Measurements from ENCODE around the gene ITGAL.
"Not testable (repeated sequence)": the region's sequence is repeated elsewhere in the genome, so short reads cannot be mapped to it uniquely, and the experiment has no call there.

Gene ITGAL

DNA sequence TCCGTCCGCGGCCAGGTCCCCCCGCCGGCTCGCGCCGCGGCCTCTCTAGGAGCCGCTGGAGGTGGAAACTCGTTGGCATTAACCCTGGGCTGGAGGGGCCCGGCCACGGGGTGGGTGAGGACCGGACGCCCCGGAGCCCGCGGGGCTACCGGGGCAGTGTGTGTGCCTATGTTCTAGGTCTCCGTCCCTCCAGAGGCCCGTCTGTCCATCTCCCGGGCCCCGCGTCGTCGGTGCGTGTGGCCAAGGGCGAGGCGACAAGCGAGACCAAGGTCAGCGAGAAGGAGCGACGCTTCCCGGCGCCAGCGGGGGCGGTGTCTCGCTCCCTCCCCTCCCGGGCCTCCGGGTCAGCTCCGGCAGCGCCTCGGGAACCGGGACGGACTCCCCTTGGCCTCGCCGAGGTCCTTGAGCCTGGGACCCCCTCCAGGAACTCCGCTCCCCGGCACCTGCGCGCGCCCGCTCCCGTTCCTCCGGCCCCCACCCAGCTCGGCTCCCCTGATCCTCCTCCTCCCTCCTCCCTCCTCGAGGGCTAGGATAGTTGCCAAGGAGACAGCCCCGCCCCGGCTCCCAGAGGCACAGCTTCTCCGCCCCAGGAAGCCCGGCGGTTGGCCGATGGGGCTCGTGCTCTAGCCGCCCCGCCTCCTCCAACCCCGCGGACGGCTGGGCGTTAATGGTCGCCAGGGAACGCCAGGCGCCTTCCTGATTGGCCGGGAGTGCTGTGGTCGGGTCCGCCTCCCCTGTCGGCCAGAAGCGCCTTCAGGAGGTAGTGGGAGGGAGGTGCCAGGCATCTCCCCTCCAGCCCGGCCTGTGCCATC lies 54.5 kb downstream of the ITGAL start:
- DNase-seq, result peak; percentile 95 to 98

- peak in 1 of 2 donors; percentile 48 for DNase-seq
Observed at GRCh38 chr16:30527635-30528178, 55.2 kb downstream of the ITGAL start.

DNA sequence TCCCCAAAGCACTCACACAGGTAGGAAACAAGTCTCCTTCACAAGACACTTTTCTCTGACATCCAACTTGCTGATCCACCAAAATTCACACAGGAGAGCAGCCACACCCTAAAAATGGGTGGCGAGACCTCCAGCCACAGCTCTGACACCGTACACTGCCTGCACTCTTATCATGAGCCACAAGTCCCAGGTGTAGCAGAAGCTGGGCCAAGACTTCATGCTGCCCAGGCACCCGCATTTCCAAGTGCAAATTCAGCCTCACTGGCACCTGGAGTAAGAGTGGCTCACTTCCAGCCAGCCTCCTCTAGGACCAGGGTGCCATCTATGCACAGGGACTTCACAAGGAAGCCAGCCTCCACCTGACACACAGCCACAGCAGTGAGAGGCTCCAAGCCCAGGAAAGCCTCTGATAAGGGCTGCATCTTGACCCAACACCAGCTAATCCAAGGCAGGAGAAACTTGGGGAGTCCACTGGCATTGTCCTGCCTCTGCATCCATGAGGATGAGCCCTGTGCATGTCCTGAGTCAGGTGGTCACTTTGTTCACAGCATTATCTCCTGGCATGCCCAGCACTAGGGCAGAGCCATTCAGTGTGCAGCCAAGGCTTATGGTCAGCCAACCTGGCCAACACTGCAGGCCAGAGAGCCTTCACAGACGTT lies 56.4 kb downstream of the ITGAL start:
- no peak for DNase-seq

DNA sequence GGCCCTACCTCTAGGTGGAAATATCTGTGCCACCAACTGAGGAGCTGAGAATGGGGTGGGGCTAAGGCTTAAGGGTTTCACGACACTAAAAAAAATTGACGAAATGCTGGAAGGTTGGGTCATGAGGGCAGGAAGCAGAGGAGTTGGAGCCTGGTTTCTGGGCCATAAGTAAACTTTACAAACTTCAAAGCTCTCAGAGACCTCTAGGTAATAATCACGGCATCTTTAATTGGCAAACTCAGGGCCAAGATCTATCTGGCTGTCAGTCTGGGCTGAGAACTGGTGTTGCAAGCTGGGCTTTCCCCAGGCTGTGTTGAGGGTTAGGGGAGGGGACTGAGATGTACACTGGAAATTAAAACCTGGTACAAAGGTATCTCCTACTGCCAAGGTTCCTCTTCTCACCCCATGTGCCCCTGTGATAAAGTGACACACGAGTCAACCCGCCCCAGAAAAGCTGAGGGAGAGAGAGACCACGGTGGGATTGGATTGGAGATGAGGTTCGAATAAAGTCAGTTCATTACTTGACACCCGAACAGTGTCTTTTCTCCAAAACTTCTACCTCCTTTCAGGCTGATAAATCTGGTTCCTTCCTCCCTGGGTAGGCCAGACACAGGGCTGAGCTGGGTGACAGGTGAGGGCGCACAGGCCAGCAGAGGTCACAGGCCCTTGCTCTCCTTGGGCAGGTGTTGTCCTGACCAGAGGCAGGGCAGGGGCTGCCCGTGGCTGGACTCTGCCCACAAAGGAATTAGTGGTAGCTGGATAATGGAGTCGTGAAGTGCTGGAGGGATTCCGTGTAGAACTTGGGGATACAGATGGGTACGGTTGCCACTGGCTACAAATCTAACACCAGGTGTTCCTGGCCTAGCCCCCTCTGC lies 57.9 kb downstream of the ITGAL start:
- no peak for DNase-seq

GRCh38 chr16:30532285-30533145 lies 60.0 kb downstream of the ITGAL start:
- DNase-seq, result no peak

DNA sequence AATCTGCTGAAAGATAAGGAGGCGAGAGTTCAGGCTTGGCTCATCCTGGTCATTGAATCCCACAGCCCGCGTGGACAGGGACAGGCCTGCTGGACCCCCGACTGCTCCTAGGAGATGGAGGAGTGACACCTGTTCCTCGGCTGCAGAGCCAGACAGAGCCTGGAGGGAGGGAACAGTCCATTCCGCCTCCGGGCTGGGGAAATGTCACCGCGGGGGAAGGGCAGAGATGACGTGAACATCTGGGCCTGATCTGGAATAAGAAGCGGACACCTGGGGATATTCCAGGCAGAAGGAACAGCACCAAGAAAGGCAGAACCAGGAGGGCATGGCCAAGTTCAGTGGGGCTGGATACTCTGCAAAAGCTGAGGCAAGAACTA lies 60.6 kb downstream of the ITGAL start:
- no peak for DNase-seq

GRCh38 chr16:30533748-30534367 lies 61.3 kb downstream of the ITGAL start:
- no peak for DNase-seq

DNA sequence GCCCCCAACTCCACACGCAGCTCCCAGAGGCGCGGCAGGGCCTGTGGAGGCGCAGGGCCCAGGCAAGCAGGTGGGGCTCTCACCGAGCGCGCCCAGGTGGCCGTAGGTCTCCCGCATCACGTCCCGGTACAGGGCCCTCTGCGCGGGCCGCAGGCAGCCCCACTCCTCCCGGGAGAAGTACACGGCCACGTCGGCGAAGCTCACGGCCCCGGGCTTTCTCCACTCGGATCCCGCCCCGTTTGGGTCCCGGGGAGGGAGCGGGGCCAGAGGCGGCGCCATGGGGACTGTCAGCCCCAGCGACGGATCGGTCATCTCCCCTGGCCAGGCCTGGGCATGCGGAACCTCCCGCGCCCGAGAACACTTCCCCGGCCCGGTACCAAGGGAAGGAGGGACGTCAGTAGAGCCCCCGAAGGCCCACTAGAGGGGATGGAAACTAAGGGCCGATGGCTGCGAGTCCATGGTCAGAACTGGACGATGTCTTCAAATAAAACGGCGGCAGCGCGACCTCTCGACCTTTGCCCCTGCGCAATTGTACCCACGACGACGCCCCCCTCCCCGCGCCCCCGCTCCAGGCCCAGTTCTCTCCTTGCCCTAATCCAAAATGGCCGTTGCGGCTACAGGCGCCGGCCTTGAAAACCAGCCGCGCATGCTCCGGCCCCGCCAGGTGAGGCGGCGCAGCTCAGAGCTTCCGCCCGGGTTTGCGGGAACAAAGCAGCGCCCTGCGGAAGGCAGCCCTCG lies 62.0 kb downstream of the ITGAL start, which contains the start of gene ZNF747:
Gene ZNF747, minus strand, starts transcription at position 491 of the 738 bp plus-strand sequence. Its CDS starts 179 bp downstream, at position 312.
- DNase-seq, result peak; percentile 88 to 95

GRCh38 chr16:30535106-30535776 lies 62.7 kb downstream of the ITGAL start:
- DNase-seq, result no peak

- peak in 1 of 2 donors; percentile 41 for DNase-seq
Observed at GRCh38 chr16:30535777-30536190, 63.2 kb downstream of the ITGAL start.

DNA sequence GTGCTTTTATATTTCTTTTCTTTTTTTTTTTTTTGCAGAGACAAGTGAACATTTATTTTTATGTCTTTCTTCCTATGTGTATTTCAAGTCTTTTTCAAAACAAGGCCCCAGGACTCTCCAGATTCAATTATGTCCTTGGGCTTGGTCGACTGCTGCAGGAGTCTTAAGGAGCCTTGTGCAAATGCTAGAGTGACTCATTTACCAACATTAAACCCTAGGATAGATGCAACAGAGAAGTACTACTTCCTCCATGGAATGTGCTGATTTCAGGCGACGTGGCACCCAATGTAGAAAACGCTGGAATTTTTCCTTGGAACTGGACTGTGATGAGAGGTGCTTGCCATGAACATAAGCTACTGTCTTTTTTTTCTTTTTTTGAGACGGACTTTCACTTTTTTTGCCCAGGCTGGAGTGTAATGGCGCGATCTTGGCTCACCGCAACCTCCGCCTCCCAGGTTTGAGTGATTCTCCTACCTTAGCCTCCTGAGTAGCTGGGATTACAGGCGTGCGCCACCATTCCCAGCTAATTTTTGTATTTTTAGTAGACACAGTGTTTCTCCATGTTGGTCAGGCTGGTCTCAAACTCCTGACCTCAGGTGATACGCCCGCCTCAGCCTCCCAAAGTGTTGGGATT lies 64.0 kb downstream of the ITGAL start:
- not testable (repeated sequence) for DNase-seq

DNA sequence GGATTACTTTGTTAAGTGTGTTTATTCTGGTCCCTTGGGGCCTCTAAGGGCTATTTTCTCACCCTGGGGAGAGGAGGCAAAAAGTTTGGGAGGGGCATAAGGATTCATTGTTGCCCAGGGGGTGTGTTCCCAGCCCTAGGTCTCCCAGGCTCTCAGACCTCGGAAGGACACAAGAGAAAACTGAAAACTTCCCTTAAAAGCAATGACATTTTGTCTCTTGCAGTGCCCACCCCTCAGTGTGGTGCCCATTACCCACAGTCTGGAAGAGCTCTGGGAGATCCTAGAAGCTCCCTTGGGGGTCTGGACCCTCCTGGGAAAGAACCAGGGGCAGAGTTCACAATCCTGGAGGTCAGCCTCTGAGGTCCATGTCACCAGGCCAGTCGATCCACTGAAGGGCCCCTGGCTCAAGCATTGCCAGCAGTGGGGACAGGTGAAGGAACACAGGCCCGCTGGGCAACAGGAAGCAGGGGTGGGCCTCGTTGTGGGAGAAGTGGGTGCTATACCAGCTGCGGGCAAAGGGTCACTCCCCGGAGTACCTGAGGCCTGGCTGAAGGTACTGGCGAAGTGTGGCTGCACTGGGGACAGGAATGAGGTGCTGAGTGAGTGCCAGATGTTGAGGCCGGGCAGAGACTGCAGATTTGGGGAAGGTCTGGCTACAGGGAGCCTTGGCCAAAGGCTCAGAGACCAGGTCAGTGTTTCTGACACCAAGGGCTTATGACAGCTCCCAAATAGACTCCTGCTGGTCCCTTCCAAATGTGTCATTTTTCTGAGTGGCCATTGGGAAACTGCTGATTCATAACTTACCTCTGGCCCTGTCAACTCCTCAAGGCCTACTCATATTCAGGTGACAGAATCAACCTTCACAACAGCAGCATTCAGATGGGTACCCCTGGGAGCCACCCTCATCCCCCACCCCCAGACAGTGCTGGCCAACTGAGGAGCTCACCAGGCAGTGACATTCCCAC lies 66.7 kb downstream of the ITGAL start:
- no peak for DNase-seq

DNA sequence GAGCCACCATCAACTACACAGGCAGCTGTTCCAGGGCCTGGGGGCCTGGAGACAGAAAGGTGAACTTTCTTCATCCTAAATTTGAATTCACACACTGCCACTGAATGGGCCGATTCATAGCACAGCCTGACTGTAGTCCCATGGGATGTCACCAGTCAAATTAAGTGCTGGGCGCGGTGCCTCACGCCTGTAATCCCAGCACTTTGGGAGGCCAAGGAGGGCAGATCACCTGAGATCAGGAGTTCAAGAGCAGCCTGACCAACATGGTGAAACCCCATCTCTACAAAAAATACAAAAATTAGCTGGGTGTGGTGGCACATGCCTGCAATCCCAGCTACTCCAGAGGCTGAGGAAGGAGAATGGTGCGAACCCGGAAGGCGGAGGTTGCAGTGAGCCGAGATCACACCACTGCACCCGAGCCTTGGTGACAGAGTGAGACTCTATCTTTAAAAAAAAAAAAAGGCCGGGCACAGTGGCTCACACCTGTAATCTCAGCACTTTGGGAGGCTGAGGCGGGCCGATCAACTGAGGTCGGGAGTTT lies 67.5 kb downstream of the ITGAL start:
- not testable (repeated sequence) for DNase-seq

DNA sequence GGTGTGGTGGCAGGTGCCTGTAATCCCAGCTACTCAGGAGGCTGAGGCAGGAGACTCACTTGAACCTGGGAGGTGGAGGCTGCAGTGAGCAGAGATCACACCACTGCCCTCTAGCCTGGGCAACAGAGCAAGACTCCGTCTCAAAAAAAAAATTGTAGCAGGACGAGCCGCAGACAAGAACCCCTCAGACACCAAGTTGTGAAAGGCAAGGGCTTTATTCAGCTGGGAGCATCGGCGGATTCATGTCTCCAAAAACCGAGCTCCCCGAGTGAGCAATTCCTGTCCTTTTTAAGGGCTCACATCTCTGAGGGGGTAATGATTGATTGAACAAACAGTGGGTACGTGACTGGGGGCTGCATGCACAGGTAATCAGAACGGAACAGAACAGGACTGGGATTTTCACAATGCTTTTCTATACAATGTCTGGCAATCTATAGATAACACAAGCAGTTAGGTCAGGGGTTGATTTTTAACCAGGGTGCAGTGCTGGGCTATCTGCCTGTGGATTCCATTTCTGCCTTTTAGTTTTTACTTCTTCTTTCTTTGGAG lies 68.4 kb downstream of the ITGAL start:
- DNase-seq, result not testable (repeated sequence)

DNA sequence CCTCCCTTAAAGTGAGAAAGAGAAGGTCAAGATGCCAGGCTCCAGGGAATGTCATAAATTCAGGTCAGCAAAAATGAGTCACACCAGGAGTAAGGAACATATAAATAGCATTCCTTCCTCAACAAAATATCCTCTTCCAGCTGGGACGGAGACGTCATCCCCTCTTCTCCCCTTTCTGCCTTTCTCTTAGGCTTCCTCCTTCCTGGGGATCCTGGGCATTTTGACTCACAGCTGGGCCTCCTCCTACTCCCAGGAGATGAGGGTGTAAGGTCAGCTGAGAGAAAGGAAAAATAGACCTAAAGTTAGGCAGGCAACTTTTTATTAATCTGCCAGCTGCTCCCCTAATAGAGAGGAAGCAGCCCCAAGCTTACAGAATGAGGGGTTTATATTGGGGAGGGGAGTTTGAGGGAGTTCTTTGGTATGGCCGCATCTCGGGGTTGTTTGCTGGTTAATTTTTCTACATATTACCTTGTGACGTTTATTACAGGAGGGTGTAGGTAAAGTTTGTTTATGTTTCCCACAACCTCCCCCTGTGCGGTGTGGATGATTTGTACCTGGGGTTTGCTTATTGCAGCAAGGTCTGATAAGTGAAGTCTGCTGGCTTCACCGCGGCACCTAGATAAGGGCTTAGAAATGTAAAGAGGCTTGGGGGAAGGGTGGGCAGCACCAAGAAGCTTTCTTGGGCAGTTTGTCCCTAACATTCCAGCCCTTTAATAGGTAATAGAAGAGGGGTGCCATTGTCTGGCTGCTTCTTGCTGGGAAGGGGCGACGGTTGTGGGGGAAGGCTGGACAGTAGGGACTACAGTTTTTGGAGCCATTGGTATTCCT lies 69.2 kb downstream of the ITGAL start:
- DNase-seq, result no peak

GRCh38 chr16:30543067-30543466 lies 70.5 kb downstream of the ITGAL start:
- DNase-seq, result no peak

DNA sequence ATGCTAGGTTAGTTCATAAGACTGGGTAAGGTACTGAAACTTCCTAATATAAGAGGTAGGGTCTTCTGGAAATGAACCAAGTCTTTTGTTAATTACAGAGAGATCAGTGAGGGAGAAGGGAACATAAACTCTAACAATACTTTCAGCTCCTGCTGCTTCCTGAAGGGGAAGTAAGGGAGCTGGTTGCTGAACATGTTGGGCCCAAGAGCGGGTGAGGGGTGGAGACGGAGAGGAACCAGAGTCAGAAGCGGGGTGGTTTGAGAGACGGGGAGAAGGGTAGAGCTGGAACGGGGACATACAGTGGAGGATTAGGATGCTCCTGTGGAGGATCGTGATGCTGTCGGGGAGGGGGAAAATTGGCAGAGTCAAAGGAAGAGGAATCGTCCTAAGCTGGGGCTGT lies 73.6 kb downstream of the ITGAL start:
- no peak for DNase-seq
